GM12872 (cell line): ENCODE data around the gene COG5.

Experiments used
- TF ChIP-seq, protein P1 (sequence below): IDR thresholded peaks from 3 replicates; pipeline ENCODE4 v1.5.1; 2011; ENCODE audit warnings: low read depth, mild to moderate bottlenecking, low read length, moderate library complexity; ENCODE audit not compliant: insufficient read depth

The COG5 gene

DNA sequence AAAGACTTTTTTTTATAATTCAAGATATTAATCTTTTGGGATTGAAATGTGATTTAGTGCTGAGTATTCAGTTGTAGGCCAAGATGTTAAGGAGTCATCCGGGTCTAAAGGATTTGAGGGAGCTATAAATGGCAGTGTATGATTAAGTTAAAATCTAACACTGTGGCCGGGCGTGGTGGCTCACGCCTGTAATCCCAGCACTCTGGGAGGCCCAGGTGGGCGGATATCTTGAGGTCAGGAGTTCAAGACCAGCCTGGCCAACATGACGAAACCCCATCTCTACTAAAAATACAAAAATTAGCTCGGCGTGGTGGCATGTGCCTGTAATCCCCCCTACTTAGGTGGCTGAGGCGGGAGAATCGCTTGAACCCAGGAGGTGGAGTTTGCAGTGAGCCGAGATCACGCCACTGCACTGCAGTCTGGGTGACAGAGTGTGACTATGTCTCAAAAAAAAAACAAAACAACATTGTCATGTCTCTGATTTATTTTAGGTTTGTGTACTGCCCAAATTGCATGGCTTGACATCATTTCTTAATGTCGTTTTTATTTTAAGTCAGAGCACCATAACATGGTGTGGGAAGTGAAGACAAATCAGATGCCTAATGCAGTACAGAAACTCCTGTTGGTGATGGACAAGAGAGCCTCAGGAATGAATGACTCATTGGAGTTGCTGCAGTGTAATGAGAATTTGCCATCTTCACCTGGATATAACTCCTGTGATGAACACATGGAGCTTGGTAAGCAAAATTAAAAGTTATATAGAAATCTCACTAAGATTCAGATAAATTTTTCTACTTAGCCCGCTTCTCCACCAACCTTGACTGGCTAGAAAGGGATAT, 384.2 kb downstream of the COG5 start:
- TF ChIP-seq, protein P1, sequence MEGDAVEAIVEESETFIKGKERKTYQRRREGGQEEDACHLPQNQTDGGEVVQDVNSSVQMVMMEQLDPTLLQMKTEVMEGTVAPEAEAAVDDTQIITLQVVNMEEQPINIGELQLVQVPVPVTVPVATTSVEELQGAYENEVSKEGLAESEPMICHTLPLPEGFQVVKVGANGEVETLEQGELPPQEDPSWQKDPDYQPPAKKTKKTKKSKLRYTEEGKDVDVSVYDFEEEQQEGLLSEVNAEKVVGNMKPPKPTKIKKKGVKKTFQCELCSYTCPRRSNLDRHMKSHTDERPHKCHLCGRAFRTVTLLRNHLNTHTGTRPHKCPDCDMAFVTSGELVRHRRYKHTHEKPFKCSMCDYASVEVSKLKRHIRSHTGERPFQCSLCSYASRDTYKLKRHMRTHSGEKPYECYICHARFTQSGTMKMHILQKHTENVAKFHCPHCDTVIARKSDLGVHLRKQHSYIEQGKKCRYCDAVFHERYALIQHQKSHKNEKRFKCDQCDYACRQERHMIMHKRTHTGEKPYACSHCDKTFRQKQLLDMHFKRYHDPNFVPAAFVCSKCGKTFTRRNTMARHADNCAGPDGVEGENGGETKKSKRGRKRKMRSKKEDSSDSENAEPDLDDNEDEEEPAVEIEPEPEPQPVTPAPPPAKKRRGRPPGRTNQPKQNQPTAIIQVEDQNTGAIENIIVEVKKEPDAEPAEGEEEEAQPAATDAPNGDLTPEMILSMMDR = no peak

DNA sequence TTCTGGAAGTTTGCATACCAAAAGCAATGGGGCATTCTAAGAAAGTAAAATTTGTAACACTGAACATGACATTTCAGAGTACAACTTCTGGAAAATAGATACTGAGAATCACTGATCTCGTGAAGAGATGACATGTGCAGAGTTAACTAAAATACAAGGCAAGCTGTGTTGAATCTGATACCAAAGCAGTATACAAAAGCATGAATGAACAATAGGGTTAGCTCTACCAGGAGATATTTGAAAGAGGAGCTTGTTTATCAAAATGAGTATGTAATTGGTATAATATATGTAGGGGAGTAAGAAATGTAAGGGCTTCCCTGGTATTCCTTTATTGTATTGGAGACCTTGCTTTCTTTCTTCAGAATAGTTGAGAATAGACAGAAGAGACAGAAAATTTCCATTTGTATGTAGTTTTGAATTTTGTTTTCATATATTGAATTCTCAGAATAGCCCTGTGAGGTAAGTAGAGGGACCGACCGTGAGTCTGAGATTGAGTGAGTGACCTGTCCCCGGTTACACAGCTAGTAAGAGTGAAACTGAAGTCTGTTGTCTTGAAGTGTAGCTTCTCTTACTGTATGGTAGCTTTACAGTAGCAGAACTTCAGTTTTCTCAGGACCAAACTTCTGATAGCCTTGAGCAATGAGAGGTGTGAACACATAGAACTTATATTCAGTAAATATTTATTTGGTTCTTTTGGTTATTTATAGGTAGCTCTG, 389.9 kb downstream of the COG5 start:
- TF ChIP-seq, protein P1 = no peak

DNA sequence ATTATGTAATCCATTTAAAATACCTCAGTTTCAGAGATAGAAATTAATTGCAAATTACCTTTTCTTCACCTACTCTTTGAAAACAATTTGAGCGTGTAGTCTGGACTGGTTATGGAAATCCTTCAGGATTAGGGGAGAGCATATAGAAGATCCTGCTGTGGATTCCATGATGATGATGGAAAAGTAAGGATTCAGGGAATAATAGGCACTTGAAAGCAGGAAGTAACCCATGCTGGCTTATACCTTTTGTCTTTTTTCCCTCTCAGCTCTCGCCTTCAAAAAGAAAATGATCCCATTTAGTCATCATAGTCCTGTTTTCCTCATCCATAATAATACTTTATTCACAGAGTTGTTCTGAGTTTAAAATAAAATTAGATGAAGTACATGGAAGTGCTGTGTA, 390.5 kb downstream of the COG5 start:
- TF ChIP-seq, protein P1 = no peak

DNA sequence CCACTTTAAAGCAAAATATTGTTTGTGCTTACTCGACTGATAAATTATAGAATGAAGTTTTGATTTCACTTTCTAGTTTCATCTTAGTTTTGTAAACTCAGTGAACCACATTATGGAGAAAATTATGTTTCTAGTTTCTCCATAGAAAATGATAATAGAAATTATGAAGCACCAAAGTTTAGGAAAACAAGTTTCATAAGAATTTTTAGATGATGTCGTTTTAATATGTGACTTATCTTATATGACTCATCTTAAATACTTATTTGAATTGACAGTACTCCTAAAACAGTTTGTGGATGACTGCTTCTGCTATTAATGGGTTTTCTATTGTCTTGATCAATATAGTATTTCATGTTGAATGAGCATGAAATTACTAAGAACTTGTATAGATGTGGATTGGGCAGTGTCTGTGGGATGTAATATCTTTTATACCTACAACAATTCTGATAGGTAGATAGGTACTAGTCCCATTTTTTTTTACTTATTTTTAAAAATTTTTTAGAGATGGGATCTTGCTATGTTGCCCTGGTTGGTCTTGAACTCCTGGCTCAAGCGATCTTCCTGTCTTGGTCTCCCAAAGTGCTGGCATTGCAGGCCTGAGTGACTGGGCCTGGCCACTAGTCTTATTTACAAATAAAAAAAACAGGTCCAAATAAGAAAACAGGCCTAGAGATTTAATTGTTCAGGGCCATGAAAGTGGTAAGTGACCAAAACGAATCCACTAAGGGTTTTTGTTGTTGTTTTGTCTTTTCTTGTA, 391.3 kb downstream of the COG5 start:
- TF ChIP-seq, protein P1 = no peak

DNA sequence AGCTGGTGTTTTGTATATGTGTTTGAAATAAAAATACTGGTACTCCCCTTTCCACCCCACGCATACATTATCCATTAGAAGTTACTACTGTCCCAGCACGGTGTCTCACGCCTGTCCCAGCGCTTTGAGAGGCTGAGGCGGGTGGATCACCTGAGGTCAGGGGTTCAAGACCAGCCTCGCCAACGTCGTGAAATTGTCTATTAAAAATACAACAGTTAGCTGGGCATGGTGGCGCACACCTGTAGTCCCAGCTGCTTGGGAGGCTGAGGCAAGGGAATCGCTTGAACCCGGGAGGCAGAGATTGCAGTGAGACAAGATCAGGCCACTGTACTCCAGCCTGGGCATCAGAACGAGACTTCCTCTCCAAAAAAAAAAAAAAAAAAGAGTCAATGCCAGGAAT, 392.2 kb downstream of the COG5 start:
- TF ChIP-seq, protein P1 = no peak

DNA sequence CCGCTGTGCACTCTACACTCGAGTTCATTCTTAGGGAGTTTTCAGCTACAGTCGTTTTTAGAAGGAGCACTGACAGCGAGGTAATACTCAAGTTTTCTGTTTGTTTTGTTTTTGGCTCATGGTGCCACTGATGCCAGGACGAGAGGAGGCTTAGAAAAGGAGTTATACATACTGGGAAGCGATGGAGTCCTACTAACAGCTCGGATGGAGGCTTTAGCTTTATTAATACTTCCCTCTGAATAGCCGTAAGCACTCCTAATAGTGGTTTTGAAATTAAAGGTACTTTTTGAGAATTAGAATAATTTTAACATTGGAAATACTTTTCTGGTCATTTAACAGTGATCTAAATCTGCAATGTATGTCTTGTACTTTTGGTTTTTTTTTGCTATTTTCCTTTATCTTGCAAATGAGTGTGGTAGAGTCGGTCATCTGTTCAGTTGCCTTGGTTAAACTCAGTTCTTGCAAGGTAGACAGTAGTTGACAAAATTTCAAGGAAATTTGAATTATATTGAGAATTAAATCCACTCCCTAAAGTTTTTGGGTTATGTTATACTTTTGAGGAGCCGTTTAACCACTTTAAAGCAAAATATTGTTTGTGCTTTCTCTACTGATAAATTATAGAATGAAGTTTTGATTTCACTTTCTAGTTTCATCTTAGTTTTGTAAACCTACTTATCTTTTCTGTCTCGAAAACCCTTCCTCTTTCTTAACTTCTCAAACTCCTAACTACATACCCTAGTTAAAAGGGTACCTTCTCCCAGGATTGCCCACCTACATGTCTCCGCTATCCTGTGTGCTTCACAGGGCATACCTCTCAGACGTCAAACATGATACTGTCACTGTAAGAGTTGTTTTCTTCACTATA, 393.4 kb downstream of the COG5 start:
- TF ChIP-seq, protein P1 = no peak
